K562 (cell line): ENCODE measurements around the gene METTL15. TPM values are rescaled to one million over a fixed set of nuclear protein-coding genes. Genes with fewer than 3 reads are reported as not detected.

Experiments used
- CBX5 ChIP-seq: IDR thresholded peaks from 2 replicates; pipeline ENCODE4 v1.6.1; 2014; ENCODE audit warnings: low read depth, borderline replicate concordance
- CEBPG ChIP-seq, 3 experiments: fragments of 200-800 bp in 1 of 3; sonication (Bioruptor generic) in 1 of 3; sonication (generic) in 1 of 3; formaldehyde crosslinking in 1 of 3; IDR thresholded peaks in 2 of 3; conservative IDR thresholded peaks in 1 of 3; 2 replicates each; pipeline versions ENCODE4 v1.6.1 to v1.8.0; 2016 to 2022; ENCODE audit warnings: missing compliant biosample characterization in 2 of 3, missing genetic modification characterization in 2 of 3, mild to moderate bottlenecking in 1 of 3, missing genetic modification reagents in 1 of 3
- CREBBP ChIP-seq: IDR thresholded peaks from one replicate; pipeline ENCODE4 v1.6.1; 2012; ENCODE audit warnings: low read depth, mild to moderate bottlenecking, control low read depth, inconsistent platforms, low read length
- ESRRB ChIP-seq: fragments of 250-450 bp; sonication (Bioruptor Pico); IDR thresholded peaks from 2 replicates; pipeline ENCODE4 v1.5.0; 2020; ENCODE audit warnings: mild to moderate bottlenecking, moderate library complexity, borderline replicate concordance
- HIVEP1 ChIP-seq: fragments of 250-450 bp; sonication (Bioruptor Pico); IDR thresholded peaks from 2 replicates; pipeline ENCODE4 v1.4.0; 2020; ENCODE audit warnings: mild to moderate bottlenecking
- HNRNPH1 ChIP-seq: fragments of 200-400 bp; formaldehyde crosslinking; optimal IDR thresholded peaks from 2 replicates; pipeline ENCODE3; 2017; ENCODE audit warnings: low read depth, mild to moderate bottlenecking, low read length, moderate library complexity
- IFI16 ChIP-seq: fragments of 250-450 bp; sonication (Bioruptor Pico); IDR thresholded peaks from 2 replicates; pipeline ENCODE4 v2.1.2; 2022; ENCODE audit warnings: mild to moderate bottlenecking, inconsistent platforms
- POLR2H ChIP-seq: IDR thresholded peaks from 2 replicates; pipeline ENCODE4 v1.6.1; 2016; ENCODE audit warnings: missing genetic modification characterization, low read depth, mild to moderate bottlenecking, control low read depth, missing compliant biosample characterization, moderate library complexity
- RAD51 ChIP-seq: fragments of 450-650 bp; IDR thresholded peaks from 2 replicates; pipeline ENCODE4 v1.7.1; 2016; ENCODE audit warnings: low read depth, mild to moderate bottlenecking, borderline replicate concordance
- RBM14 ChIP-seq: fragments of 200-400 bp; formaldehyde crosslinking; IDR thresholded peaks from 2 replicates; pipeline ENCODE4 v1.6.1; 2018; ENCODE audit warnings: low read depth, mild to moderate bottlenecking, low read length, moderate library complexity, borderline replicate concordance; ENCODE audit not compliant: insufficient read depth
- SMAD1 ChIP-seq: fragments of 150-350 bp; IDR thresholded peaks from 2 replicates; pipeline ENCODE4 v1.6.1; 2014; ENCODE audit warnings: low read length, low read depth; ENCODE audit not compliant: partially characterized antibody
- SRSF9 ChIP-seq: fragments of 200-400 bp; formaldehyde crosslinking; IDR thresholded peaks from 2 replicates; pipeline ENCODE4 v1.6.1; 2017; ENCODE audit warnings: low read depth, low read length, borderline replicate concordance
- STAT5B ChIP-seq: fragments of 250-450 bp; sonication (Bioruptor Pico); IDR thresholded peaks from 2 replicates; pipeline ENCODE4 v1.8.0; 2021; ENCODE audit warnings: mild to moderate bottlenecking, inconsistent platforms
- TBP ChIP-seq: optimal IDR thresholded peaks from 2 replicates; pipeline ENCODE3; 2011; ENCODE audit warnings: low read depth, low read length, improper control_type of control experiment
- TEAD4 ChIP-seq, 2 experiments: sonication (generic) in 1 of 2; formaldehyde crosslinking in 1 of 2; IDR thresholded peaks; 2 replicates each; pipeline versions ENCODE4 v1.6.1 to v1.8.0; 2012 to 2022; ENCODE audit warnings: borderline replicate concordance in 1 of 2, inconsistent platforms in 1 of 2, low read length in 1 of 2, mild to moderate bottlenecking in 1 of 2, missing genetic modification reagents in 1 of 2
- ZC3H4 ChIP-seq: sonication (generic); formaldehyde crosslinking; IDR thresholded peaks from 2 replicates; pipeline ENCODE4 v1.9.0; 2021; ENCODE audit warnings: missing genetic modification reagents, borderline replicate concordance
- ZFP1 ChIP-seq: fragments of 450-650 bp; formaldehyde crosslinking; IDR thresholded peaks from 2 replicates; pipeline ENCODE4 v1.4.0; 2020; ENCODE audit warnings: mild to moderate bottlenecking, mixed read lengths
- ZMIZ1 ChIP-seq, 2 experiments: fragments of 150-350 bp in 1 of 2; IDR thresholded peaks; 2 replicates each; pipeline ENCODE4 v1.6.1; 2012 to 2016; ENCODE audit warnings: low read depth in 2 of 2, low read length in 2 of 2, mild to moderate bottlenecking in 1 of 2, moderate library complexity in 1 of 2
- ZNF316 ChIP-seq: fragments of 450-650 bp; IDR thresholded peaks from 2 replicates; pipeline ENCODE4 v1.6.1; 2016
- ZNF444 ChIP-seq: fragments of 250-450 bp; sonication (Bioruptor Pico); IDR thresholded peaks from 2 replicates; pipeline ENCODE4 v1.4.0; 2020; ENCODE audit warnings: mild to moderate bottlenecking, moderate library complexity
- ZNF445 ChIP-seq: fragments of 250-450 bp; sonication (Bioruptor Pico); IDR thresholded peaks from 2 replicates; pipeline ENCODE4 v1.4.0; 2020; ENCODE audit warnings: low read depth, mild to moderate bottlenecking, moderate library complexity
- polyA plus RNA-seq, 8 experiments: library from polyadenylated mRNA; depleted of rRNA in 4 of 8; stranded (reverse) in 5 of 8; unstranded in 3 of 8; fragments of >200 nt; fragmentation: Nextera tagmentation in 2 of 8; fragmentation: Illumina TruSeq in 1 of 8; extraction: Ambion mirVana in 2 of 8; extraction: Trizol in 1 of 8; gene quantifications; 2 replicates each; pipeline versions ENCODE4 v1.2.1 to v1.2.3, GENCODE V29; 2011 to 2014; ENCODE audit warnings: inconsistent platforms in 1 of 8, missing spikeins in 1 of 8
- total RNA-seq, 7 experiments: library from RNA; depleted of rRNA in 6 of 7; stranded (reverse); fragments of >200 nt in 6 of 7; fragmentation: Illumina TruSeq in 2 of 7; extraction: Trizol in 2 of 7; gene quantifications; 2 replicates each; pipeline versions ENCODE4 v1.2.1 to v1.2.3, GENCODE V29; 2011 to 2021; ENCODE audit warnings: low replicate concordance in 1 of 7
- TF ChIP-seq, protein P1 (sequence below), 2 experiments: fragments of 200-800 bp in 1 of 2; sonication (Bioruptor generic) in 1 of 2; sonication (generic) in 1 of 2; formaldehyde crosslinking in 1 of 2; IDR thresholded peaks in 1 of 2; conservative IDR thresholded peaks in 1 of 2; 2 replicates each; pipeline versions ENCODE4 v1.5.0 to v1.6.1; 2016 to 2020; ENCODE audit warnings: missing compliant biosample characterization in 1 of 2, missing genetic modification characterization in 1 of 2, missing genetic modification reagents in 1 of 2

Gene METTL15
- total and polyA plus RNA-seq, 9 of the 15 experiments (the other 6 are each of a cell fraction or from before 2014, with no cell fraction given), result 10.7 to 21.7 (median 15.9) TPM

- TF ChIP-seq SMAD1 (peak; percentile 33), IFI16 (no peak), POLR2H (tag) (peak; percentile 79), TBP (peak; percentile 87), ESRRB (CRISPR knock-in tag) (no peak), CBX5 (no peak), STAT5B (no peak), ZFP1 (CRISPR knock-in tag) (no peak), TEAD4 (IDR thresholded peaks at IDR 0.05; ENCODE audit: low read length) (no peak), TEAD4 (CRISPR knock-in tag; IDR thresholded peaks at IDR 0.05; ENCODE audit: borderline replicate concordance) (no peak), ZNF316 (0 out of 2 replicates have a peak, but pooled peaks have one; percentile 12), HNRNPH1 (no peak), RAD51 (no peak), ZC3H4 (CRISPR knock-in tag) (peak; percentile 20; the same call in 1 of the 2 replicates), CEBPG (CRISPR knock-in tag; IDR thresholded peaks at IDR 0.05) (no peak), CEBPG (tag; conservative IDR thresholded peaks at IDR 0.05 in 1 of 2, IDR thresholded peaks at IDR 0.05 in 1 of 2) (no peak), ZNF444 (CRISPR knock-in tag) (no peak), ZMIZ1 (IDR thresholded peaks at IDR 0.05; ENCODE audit: low read depth in 2 of 2, low read length in 2 of 2) (no peak), SRSF9 (no peak), HIVEP1 (CRISPR knock-in tag) (no peak), RBM14 (no peak), CREBBP (no peak), ZNF445 (no peak)
- TF ChIP-seq, protein P1, sequence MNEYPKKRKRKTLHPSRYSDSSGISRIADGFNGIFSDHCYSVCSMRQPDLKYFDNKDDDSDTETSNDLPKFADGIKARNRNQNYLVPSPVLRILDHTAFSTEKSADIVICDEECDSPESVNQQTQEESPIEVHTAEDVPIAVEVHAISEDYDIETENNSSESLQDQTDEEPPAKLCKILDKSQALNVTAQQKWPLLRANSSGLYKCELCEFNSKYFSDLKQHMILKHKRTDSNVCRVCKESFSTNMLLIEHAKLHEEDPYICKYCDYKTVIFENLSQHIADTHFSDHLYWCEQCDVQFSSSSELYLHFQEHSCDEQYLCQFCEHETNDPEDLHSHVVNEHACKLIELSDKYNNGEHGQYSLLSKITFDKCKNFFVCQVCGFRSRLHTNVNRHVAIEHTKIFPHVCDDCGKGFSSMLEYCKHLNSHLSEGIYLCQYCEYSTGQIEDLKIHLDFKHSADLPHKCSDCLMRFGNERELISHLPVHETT (CRISPR knock-in tag; conservative IDR thresholded peaks at IDR 0.05 in 1 of 2, IDR thresholded peaks at IDR 0.05 in 1 of 2), result no peak
Measured at GRCh38 chr11:28107750-28108618, at the start of gene METTL15, which contains the start of gene KIF18A (continued).
